ENCODE results near the gene ABCC5. TPM values are rescaled to one million over a fixed set of nuclear protein-coding genes. Genes with fewer than 3 reads are reported as not detected.
"Not testable (repeated sequence)": the region's sequence is repeated elsewhere in the genome, so short reads cannot be mapped to it uniquely, and the experiment has no call there.

Gene ABCC5
- 9.7 and 12.3 TPM in 2 replicates for total RNA-seq (2014; rRNA removed; shearing (Covaris generic))
- polyA plus RNA-seq (2015; cell fraction: cytosol; rRNA removed): 16.9 and 20.2 TPM in 2 replicates
- polyA plus RNA-seq (2015; cell fraction: nucleus; rRNA removed): 174 and 196 TPM in 2 replicates

DNA sequence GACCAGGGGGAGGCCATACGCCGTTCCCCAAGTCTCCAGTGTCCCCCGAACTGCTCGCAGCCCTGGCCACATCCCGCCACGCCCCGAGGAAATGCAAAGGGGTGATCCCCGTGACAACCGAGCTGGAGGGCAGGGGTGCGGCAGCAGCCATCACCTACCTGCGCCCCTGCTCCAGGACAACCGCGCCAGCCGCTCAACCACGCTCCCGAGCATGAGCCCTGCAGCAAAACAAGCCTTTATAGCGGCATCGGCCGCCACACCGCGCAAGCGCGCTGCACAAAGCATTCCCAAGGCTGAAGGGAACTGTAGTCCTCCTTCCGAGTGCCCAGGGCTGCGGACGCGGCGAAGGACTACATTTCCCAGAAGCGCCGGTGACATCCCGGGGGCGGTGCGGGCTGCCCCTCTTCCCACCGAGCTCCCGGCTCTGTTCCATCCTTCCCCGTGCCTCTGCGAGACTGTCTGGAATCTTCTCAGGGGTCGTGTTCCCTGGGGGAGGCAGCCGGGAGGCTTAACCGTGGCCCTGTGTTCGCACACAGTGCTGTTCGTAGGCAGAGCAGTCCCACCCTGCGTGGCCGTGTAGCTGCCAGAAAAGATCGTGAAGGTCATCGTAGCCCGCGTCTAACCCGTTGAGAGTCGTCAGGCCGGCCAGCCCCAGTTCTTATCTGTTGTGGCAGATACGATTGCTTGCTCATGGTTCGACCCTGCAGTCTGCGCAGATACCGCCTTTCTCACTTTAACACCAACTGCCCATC is at the start of gene ABCC5:
Gene ABCC5, minus strand, starts transcription at position 213 of the 752 bp plus-strand sequence. CDS start 3,492 bp downstream, outside the sequence.
- DNase-seq (ENCODE audit: low read depth, low spot score): peak; percentile 95
- in situ Hi-C loops (cut with HindIII; ENCODE audit: low pct_unique_long_range_greater_than_20kb, low sequenced_read_pairs): no loop called here

- in situ Hi-C loops (cut with HindIII; ENCODE audit: low pct_unique_long_range_greater_than_20kb, low sequenced_read_pairs): no loop called here
- no peak for DNase-seq (ENCODE audit: low read depth, low spot score)
Observed at GRCh38 chr3:184066211-184066610, 48.5 kb upstream of the ABCC5 start.

GRCh38 chr3:184062637-184063036 is 45.0 kb upstream of the ABCC5 start:
- in situ Hi-C loops (cut with HindIII; ENCODE audit: low pct_unique_long_range_greater_than_20kb, low sequenced_read_pairs): no loop called here
- DNase-seq (ENCODE audit: low read depth, low spot score): no peak

DNA sequence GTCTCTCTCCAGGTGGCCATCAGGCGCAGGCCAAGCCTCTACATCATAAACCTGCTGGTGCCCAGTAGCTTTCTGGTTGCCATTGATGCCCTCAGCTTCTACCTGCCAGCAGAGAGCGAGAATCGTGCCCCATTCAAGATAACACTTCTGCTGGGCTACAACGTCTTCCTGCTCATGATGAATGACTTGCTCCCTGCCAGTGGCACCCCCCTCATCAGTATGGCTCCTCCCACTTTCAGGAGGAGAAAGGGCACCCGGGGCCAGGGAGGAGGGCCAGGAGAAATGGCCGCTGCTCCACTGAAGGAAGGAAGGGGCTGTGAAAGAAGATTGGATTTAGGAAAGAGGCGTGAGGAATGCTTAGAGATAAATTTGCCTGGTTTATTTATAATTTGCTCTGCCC is 41.7 kb upstream of the ABCC5 start:
- in situ Hi-C loops (cut with HindIII; ENCODE audit: low pct_unique_long_range_greater_than_20kb, low sequenced_read_pairs): no loop called here
- no peak for DNase-seq (ENCODE audit: low read depth, low spot score)

DNA sequence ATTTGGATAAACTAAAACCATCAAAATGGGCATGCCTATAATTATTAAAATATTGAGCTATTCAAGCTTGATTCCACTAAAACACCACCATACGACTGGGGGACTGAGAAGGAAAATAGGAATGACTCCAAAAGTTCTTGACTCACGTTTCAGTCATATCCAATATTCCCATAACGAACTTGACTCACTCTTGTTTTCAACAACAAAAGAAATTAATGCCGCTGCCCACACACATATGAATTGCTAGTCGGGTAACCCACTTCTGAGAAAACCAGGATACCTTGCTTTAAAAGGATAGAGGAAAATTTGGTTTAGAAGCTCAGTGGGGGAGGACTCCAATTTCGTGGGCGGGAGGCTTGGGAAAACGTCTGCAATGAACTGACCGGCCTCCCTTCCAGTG is 40.3 kb upstream of the ABCC5 start:
- DNase-seq (ENCODE audit: low read depth, low spot score): no peak
- in situ Hi-C loops (cut with HindIII; ENCODE audit: low pct_unique_long_range_greater_than_20kb, low sequenced_read_pairs): no loop called here

DNA sequence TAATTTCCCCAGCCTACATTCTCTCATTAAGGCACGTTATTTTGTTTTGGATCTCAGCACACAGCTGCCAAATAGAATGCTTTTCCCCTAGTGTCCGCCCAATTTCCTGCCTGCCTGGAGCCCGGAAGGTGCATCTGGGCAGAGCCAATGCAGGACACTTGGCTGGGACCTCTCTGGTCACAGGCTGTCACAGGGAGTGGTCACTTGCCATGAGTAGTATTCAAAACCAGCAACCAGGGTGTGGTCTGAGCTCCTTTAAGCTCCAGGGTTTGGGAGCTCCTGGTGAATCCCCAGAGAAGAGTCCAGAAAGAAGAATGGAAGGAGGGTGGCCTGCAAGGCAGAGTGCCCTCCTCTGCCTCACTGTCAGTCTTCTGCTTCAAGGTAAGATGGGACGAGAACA is 35.1 kb upstream of the ABCC5 start, which contains the start of gene HTR3C:
Gene HTR3C, plus strand, starts transcription at position 281 of the 400 bp plus-strand sequence. Its CDS starts 34 bp downstream, at position 315.
- in situ Hi-C loops (cut with HindIII; ENCODE audit: low pct_unique_long_range_greater_than_20kb, low sequenced_read_pairs): no loop called here
- DNase-seq (ENCODE audit: low read depth, low spot score): no peak

DNA sequence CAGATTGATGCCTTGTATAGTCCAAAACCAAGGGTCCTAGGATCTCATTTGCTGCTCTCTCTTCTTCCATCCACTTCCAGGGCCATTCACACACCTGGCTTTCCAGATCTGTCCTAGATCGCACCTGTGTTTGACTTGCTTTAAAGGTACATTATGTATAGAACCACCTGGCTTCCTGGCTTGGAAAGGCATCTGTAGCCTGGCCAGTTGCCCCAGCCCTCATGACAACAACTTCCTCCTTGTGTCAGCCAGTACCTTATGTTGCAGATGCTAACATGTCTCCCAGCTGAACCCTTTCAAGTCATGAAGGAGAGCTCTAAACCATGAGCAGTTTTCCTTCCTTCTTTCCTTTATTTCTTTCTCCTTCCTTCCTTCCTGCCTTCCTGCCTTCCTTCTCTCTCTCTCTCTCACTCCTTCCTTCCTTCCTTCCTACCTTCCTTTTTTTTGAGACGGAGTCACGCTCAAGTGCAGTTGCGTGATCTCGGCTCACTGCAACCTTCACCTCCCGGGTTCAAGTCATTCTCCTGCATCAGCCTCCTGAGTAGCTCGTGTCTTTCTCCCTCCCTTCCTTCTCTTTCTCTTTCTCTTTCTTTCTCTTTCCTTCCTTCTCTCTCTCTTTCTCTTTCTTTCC is 32.6 kb upstream of the ABCC5 start:
- no peak for DNase-seq (ENCODE audit: low read depth, low spot score)
- in situ Hi-C loops (cut with HindIII; ENCODE audit: low pct_unique_long_range_greater_than_20kb, low sequenced_read_pairs): no loop called here

- in situ Hi-C loops (cut with HindIII; ENCODE audit: low pct_unique_long_range_greater_than_20kb, low sequenced_read_pairs): no loop called here
- DNase-seq (ENCODE audit: low read depth, low spot score): no peak
Observed at GRCh38 chr3:184045995-184046394, 28.3 kb upstream of the ABCC5 start.

DNA sequence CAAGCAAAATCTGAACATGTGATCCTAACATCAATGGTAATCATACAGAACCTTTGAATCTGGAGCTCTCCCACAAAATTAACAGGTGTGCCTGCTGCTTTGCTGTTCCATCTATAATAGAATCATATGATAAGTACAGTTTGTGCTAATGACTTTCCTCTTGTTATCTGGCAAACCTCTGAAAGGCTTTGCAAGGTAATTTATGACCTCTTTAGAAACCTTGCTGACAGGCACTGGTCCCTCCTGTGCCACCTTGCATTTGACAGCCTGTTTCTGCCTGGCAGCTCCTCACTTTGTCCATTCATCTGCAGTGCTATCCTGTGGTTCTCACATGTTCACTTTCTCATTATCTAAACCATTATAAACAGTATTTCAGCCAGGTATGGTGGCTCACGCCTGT is 24.9 kb upstream of the ABCC5 start:
- DNase-seq (ENCODE audit: low read depth, low spot score): no peak
- in situ Hi-C loops (cut with HindIII; ENCODE audit: low pct_unique_long_range_greater_than_20kb, low sequenced_read_pairs): no loop called here

DNA sequence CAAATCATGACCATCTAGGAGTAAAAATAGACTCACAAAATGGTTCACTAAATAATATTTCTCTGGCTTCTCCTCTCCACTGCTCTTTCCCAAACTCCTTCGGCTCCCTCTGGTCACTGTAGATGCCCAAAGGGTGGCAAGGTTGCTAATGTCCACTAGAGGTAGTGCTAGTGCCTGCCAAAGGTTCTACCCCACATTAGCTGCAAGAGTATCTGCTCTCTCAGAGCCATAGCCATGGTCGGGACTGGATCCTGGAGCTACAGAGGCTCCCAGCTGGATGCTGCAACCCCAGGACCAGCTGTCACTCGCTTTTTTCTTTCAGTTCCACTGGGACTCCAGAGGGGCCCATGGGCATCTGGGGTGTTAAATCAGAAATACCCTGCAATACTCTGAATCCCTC is 22.3 kb upstream of the ABCC5 start:
- in situ Hi-C loops (cut with HindIII; ENCODE audit: low pct_unique_long_range_greater_than_20kb, low sequenced_read_pairs): no loop called here
- peak; percentile 82 for DNase-seq (ENCODE audit: low read depth, low spot score)

DNA sequence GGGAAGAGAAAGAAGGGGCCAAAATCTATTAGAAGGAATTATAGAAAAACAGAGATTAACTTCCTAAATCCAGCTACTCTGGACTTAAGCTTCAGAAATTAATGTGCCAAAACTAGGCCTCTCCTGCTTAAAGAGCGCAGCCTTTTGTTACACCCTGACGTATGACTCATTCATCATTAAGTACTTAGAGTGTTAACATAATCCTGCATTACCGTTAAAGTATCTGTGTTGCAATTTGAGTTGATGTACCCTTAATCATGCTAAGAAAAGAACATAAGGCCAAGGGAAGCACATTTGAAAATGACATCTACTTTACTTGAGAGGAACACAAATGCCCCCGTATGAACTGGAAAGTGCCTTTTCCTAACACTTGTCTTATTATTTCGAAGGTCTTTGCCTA is 21.7 kb upstream of the ABCC5 start:
- DNase-seq (ENCODE audit: low read depth, low spot score): no peak
- in situ Hi-C loops (cut with HindIII; ENCODE audit: low pct_unique_long_range_greater_than_20kb, low sequenced_read_pairs): no loop called here

DNA sequence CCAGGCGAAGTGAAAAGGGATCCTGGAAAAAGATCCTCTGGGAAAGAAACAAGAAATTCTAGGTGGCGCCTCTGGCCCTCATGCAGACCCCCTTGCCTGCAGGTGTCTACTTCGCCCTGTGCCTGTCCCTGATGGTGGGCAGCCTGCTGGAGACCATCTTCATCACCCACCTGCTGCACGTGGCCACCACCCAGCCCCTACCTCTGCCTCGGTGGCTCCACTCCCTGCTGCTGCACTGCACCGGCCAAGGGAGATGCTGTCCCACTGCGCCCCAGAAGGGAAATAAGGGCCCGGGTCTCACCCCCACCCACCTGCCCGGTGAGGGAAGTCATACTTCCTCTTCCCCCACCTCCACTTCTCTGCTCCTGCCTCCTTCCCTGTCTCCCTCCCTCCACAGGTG is 20.6 kb upstream of the ABCC5 start:
- DNase-seq (ENCODE audit: low read depth, low spot score); in situ Hi-C loops (cut with HindIII; ENCODE audit: low pct_unique_long_range_greater_than_20kb, low sequenced_read_pairs): not testable (repeated sequence)

GRCh38 chr3:184037816-184038215 is 20.1 kb upstream of the ABCC5 start:
- in situ Hi-C loops (cut with HindIII; ENCODE audit: low pct_unique_long_range_greater_than_20kb, low sequenced_read_pairs): no loop called here

GRCh38 chr3:184031187-184031792 is 13.6 kb upstream of the ABCC5 start, which contains the start of gene HTR3D:
TSS of gene HTR3D (plus strand) at chr3:184031742. CDS start at chr3:184031742, 0 bp downstream.
- in situ Hi-C loops (cut with HindIII; ENCODE audit: low pct_unique_long_range_greater_than_20kb, low sequenced_read_pairs): no loop called here

More at GRCh38 chr3:184037816-184038215, 20.1 kb upstream of the ABCC5 start:
- no peak for DNase-seq (ENCODE audit: low read depth, low spot score)

DNA sequence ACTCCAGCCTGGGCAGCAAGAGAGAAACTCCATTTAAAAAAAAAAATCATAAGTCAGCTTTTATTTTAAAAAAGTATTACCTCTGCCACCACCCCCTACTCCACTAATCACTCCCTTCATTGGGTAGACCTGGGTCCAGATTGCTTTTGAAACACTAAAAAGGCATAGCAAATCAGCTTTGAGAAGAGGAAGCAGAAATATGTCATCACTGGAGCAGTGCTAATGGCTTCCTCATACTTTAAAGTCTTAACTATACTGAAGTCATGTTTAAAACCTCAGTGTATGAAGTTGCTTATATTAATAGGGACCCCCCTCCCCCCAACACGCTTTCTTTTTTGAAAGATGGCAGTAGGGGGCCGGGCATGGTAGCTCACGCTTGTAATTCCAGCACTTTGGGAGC is 12.9 kb upstream of the ABCC5 start:
- no peak for DNase-seq (ENCODE audit: low read depth, low spot score)
- in situ Hi-C loops (cut with HindIII; ENCODE audit: low pct_unique_long_range_greater_than_20kb, low sequenced_read_pairs): no loop called here

More at GRCh38 chr3:184031187-184031792, 13.6 kb upstream of the ABCC5 start, which contains the start of gene HTR3D:
- no peak for DNase-seq (ENCODE audit: low read depth, low spot score)

GRCh38 chr3:184029443-184029842 is 11.8 kb upstream of the ABCC5 start:
- DNase-seq (ENCODE audit: low read depth, low spot score): no peak
- in situ Hi-C loops (cut with HindIII; ENCODE audit: low pct_unique_long_range_greater_than_20kb, low sequenced_read_pairs): no loop called here

DNA sequence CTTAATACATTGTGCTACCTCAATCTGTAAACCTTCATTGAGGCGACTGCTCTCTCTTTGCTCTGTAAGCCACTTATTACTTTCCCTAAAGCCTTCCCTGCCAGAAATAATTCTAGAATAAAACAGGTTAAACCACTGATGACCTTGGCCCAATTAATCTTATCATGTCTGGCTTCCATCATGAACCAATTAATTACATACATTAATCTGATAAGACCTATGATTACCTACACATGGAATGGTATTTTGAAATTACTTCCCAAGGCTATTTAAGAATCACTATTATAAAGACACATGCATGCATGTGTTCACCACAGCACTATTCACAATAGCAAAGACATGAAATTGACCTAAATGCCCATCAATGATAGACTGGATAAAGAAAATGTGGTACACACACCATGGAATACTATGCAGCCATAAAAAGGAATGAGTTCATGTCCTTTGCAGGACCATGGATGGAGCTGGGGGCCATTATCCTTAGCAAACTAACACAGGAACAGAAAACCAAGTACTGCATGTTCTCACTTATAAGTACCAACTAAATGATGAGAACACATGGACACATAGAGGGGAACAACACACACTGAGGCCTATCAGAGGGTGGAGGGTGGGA is 10.7 kb upstream of the ABCC5 start:
- in situ Hi-C loops (cut with HindIII; ENCODE audit: low pct_unique_long_range_greater_than_20kb, low sequenced_read_pairs): not testable (repeated sequence)

GRCh38 chr3:184025256-184025655 is 7.6 kb upstream of the ABCC5 start:
- DNase-seq (ENCODE audit: low read depth, low spot score): peak; percentile 18
- in situ Hi-C loops (cut with HindIII; ENCODE audit: low pct_unique_long_range_greater_than_20kb, low sequenced_read_pairs): not testable (repeated sequence)

More for the DNA sequence above, 10.7 kb upstream of the ABCC5 start:
- DNase-seq (ENCODE audit: low read depth, low spot score): not testable (repeated sequence)
